Hematopoietic multipotent progenitor cell treated with erythropoietin and hydrocortisone succinate and interleukin-3 and kit ligand, for 15 days (in vitro differentiated cells): ENCODE results near the gene HIBADH.

Experiments
- DNase-seq: peaks from one replicate; pipeline ENCODE4 v3.0.0-alpha.2; 2015; ENCODE audit warnings: low spot score

The HIBADH gene

GRCh38 chr7:27491534-27491933 is 171.1 kb downstream of the HIBADH start:
- no peak for DNase-seq

GRCh38 chr7:27487509-27487908 is 175.2 kb downstream of the HIBADH start:
- no peak for DNase-seq

- no peak for DNase-seq
These were observed 178.2 kb downstream of the HIBADH start for GRCh38 chr7:27484451-27484850.

- DNase-seq, result no peak
These were observed 180.5 kb downstream of the HIBADH start for GRCh38 chr7:27482219-27482618.

GRCh38 chr7:27478556-27478955 is 184.1 kb downstream of the HIBADH start:
- no peak for DNase-seq

- no peak for DNase-seq
These were observed 184.6 kb downstream of the HIBADH start for GRCh38 chr7:27478084-27478483.

- DNase-seq, result no peak
These were observed 186.2 kb downstream of the HIBADH start for GRCh38 chr7:27476493-27476892.
